NT2/D1 (cell line): ENCODE data around the gene HDGFL2.

Experiments used
- DNase-seq: peaks from one replicate; pipeline ENCODE4 v3.0.0-alpha.2; 2011; ENCODE audit warnings: low read depth, low spot score
- H3K27me3 ChIP-seq: 2 replicates; pipeline ENCODE4 v1.6.0; 2011; ENCODE audit warnings: mild to moderate bottlenecking; ENCODE audit not compliant: insufficient read length, insufficient read depth
- H3K36me3 ChIP-seq: 2 replicates; pipeline ENCODE4 v1.6.1; 2011; ENCODE audit warnings: mild to moderate bottlenecking, low read length, mixed read lengths; ENCODE audit not compliant: insufficient read depth, insufficient read length
- H3K4me1 ChIP-seq: 2 replicates; pipeline ENCODE4 v1.5.1; 2011; ENCODE audit not compliant: insufficient read depth, insufficient read length
- H3K4me3 ChIP-seq: 2 replicates; pipeline ENCODE4 v1.5.1; 2011; ENCODE audit warnings: low read depth; ENCODE audit not compliant: insufficient read length
- H3K9ac ChIP-seq: 2 replicates; pipeline ENCODE4 v1.6.0; 2011; ENCODE audit warnings: low read depth; ENCODE audit not compliant: insufficient read length
- H3K9me3 ChIP-seq: 2 replicates; pipeline ENCODE4 v1.5.1; 2011; ENCODE audit warnings: mild to moderate bottlenecking, low read length; ENCODE audit not compliant: insufficient read depth
- SUZ12 ChIP-seq: IDR thresholded peaks from 2 replicates; pipeline ENCODE4 v1.6.1; 2011; ENCODE audit not compliant: insufficient read length, insufficient read depth; ENCODE audit errors: extremely low read depth
- YY1 ChIP-seq: IDR thresholded peaks from 2 replicates; pipeline ENCODE4 v1.6.1; 2011; ENCODE audit not compliant: insufficient read length, insufficient read depth
- ZNF274 ChIP-seq: IDR thresholded peaks from 2 replicates; pipeline ENCODE4 v1.6.1; 2011; ENCODE audit warnings: mild to moderate bottlenecking, low read depth, low read length

The HDGFL2 gene

DNA sequence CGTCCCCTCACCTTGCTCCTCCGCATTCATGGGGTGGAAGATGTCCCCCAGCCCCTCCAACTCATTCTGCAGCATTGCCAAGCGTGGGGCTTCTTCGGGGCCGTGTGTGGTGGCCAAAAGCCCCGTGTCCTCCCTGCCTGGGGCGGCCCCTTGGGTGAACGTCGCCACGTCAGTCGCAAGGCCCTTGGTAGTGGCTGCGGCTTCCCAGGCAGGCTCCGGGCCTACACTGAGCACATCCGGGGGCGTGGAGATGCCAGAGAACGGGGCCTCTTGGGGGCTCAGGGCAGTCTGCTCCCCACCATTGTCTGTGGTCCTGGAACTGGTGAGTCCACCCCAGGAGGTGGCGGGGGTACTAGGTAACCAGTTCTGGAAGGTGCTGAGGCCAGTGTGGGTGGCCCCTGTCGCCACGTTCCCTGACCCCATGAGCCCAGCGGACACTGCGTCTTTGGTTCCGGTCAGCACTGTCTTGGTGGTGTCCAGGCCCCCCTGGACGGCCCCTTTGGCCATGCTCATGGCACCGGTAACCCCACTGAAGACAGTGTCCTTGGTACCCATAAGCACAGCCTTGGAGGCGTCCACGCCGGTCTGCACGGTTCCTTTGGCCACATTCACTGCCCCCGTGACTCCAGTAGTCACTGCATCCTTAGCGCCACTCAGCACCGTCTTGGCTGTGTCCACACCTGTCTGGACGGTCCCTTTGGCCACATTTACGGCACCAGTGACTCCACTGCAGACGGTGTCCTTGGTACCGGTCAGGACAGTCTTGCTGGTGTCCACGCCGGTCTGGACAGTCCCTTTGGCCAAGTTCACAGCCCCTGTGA, 38.5 kb downstream of the HDGFL2 start:
- Histone ChIP-seq H3K4me3 (peak overlapping the region; percentile 4), H3K9me3 (no peaks in the 10 kb centered on the region), H3K4me1 (peaks cover 2% of the 10 kb centered on the region), H3K27me3 (peaks cover 19% of the 10 kb centered on the region), H3K9ac (no peak overlapping the region), H3K36me3 (peaks cover 28% of the 10 kb centered on the region)
- no peak for DNase-seq
- TF ChIP-seq SUZ12 (no peak), YY1 (no peak), ZNF274 (no peak)

DNA sequence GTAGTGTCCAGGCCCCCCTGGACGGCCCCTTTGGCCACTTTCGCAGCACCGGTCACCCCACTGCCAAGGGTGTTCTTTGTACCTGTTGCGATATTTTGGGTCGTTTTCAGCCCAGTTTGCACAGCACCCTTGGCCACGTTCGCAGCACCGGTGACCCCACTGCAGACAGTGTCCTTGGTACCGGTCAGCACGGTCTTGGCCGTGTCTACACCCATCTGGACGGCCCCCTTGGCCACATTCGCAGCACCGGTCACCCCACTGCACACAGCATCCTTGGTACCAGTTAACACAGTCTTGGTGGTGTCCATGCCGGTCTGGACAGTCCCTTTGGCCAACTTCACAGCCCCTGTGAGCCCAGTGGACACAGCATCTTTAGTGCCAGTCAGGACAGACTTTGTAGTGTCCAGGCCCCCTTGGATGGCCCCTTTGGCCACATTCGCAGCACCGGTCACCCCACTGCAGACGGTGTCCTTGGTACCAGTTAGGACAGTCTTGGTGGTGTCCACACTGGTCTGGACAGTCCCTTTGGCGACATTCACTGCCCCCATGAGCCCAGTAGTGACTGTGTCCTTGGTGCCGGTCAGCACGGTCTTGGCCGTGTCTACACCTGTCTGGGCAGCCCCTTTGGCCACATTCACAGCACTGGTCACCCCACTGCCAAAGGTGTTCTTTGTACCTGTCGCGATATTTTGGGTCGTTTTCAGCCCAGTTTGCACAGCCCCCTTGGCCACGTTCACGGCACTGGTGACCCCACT, 39.4 kb downstream of the HDGFL2 start:
- no peak for DNase-seq
- H3K36me3 ChIP-seq, result peaks cover 19% of the 10 kb centered on the region
- H3K4me3 ChIP-seq, result no peak overlapping the region
- peaks cover 2% of the 10 kb centered on the region for H3K4me1 ChIP-seq
- H3K9ac ChIP-seq, result no peak overlapping the region
- H3K9me3 ChIP-seq, result no peaks in the 10 kb centered on the region
- no peak for TF ChIP-seq SUZ12
- TF ChIP-seq YY1, result no peak
- no peak for TF ChIP-seq ZNF274
- H3K27me3 ChIP-seq, result peaks cover 24% of the 10 kb centered on the region

DNA sequence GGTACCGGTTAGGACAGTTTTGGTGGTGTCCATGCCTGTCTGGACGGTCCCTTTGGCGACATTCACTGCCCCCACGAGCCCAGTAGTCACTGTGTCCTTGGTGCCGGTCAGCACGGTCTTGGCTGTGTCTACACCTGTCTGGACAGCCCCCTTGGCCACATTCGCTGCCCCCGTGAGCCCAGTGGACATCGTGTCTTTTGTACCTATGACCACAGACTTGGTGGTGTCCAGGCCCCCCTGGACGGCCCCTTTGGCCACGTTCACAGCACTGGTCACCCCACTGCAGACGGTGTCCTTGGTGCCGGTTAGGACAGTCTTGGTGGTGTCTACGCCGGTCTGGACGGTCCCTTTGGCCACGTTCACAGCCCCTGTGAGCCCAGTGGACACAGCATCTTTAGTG, 40.0 kb downstream of the HDGFL2 start:
- Histone ChIP-seq H3K4me3 (no peak overlapping the region), H3K9ac (no peak overlapping the region), H3K27me3 (peaks cover 24% of the 10 kb centered on the region), H3K9me3 (no peaks in the 10 kb centered on the region), H3K4me1 (peaks cover 2% of the 10 kb centered on the region), H3K36me3 (peaks cover 13% of the 10 kb centered on the region)
- no peak for TF ChIP-seq YY1
- no peak for TF ChIP-seq ZNF274
- no peak for TF ChIP-seq SUZ12
- DNase-seq, result no peak

DNA sequence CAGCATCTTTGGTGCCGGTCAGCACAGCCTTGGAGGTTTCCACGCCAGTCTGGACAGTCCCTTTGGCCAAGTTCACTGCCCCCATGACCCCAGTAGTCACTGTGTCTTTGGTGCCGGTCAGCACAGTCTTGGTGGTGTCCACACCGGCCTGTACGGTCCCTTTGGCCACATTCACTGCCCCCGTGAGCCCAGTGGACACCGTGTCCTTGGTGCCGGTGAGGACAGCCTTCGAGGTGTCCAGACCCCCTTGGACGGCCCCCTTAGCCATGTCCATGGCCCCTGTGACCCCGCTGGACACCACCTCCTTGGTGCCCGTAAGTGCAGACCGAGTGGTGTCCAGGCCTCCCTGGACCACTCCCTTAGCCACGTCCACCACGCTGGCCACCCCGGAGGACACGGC, 41.2 kb downstream of the HDGFL2 start:
- Histone ChIP-seq H3K4me1 (peaks cover 4% of the 10 kb centered on the region), H3K36me3 (peaks cover 4% of the 10 kb centered on the region), H3K27me3 (peaks cover 28% of the 10 kb centered on the region), H3K9ac (no peak overlapping the region), H3K4me3 (no peak overlapping the region), H3K9me3 (no peaks in the 10 kb centered on the region)
- no peak for TF ChIP-seq SUZ12
- no peak for TF ChIP-seq YY1
- no peak for TF ChIP-seq ZNF274
- no peak for DNase-seq

DNA sequence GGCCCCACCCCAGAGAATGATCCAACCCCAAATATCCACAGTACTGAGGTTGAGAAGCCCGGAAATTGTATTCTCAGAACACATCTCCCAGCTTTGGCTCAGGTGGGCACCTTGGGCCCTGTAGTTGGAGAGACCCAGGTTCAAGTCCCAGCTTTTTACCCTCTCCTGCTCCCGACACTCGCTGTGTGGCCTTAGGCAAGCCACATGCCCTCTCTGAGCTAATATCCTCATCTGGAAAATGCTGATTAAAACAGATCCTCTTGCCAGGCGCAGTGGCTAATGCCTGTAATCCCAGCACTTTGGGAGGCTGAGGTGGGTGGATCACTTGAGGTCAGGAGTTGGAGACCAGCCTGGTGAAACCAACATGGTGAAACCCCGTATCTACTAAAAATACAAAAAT, 43.6 kb downstream of the HDGFL2 start:
- DNase-seq, result no peak
- H3K36me3 ChIP-seq, result no peaks in the 10 kb centered on the region
- H3K4me1 ChIP-seq, result peaks cover 3% of the 10 kb centered on the region
- peaks cover 35% of the 10 kb centered on the region for H3K27me3 ChIP-seq
- H3K9me3 ChIP-seq, result no peaks in the 10 kb centered on the region
- H3K9ac ChIP-seq, result no peak overlapping the region
- TF ChIP-seq SUZ12 (no peak), ZNF274 (no peak), YY1 (no peak)
- H3K4me3 ChIP-seq, result no peak overlapping the region

- Histone ChIP-seq H3K9me3 (no peaks in the 10 kb centered on the region), H3K4me1 (peaks cover 3% of the 10 kb centered on the region), H3K4me3 (no peak overlapping the region), H3K27me3 (peaks cover 38% of the 10 kb centered on the region), H3K36me3 (no peaks in the 10 kb centered on the region), H3K9ac (no peak overlapping the region)
- TF ChIP-seq ZNF274 (no peak), SUZ12 (no peak), YY1 (no peak)
- no peak for DNase-seq
Observed at GRCh38 chr19:4516199-4516938, 44.3 kb downstream of the HDGFL2 start.

GRCh38 chr19:4516939-4517300, 44.8 kb downstream of the HDGFL2 start:
- peaks cover 3% of the 10 kb centered on the region for H3K4me1 ChIP-seq
- no peak overlapping the region for H3K4me3 ChIP-seq
- no peaks in the 10 kb centered on the region for H3K36me3 ChIP-seq
- no peak for TF ChIP-seq ZNF274
- TF ChIP-seq SUZ12, result no peak
- no peak for TF ChIP-seq YY1
- DNase-seq, result no peak
- peak overlapping the region; percentile 4 for H3K9ac ChIP-seq
- H3K9me3 ChIP-seq, result no peaks in the 10 kb centered on the region
- H3K27me3 ChIP-seq, result peaks cover 38% of the 10 kb centered on the region
